GM12865 (cell line): ENCODE measurements around the gene RABAC1.

Experiments used
- DNase-seq: peaks from one replicate; pipeline ENCODE4 v3.0.0; 2010; ENCODE audit warnings: low read depth
- H3K4me3 ChIP-seq: 2 replicates; pipeline ENCODE4 v1.5.1; 2011; ENCODE audit warnings: mild to moderate bottlenecking, low read depth, low read length, control low read depth
- TF ChIP-seq, protein P1 (sequence below): IDR thresholded peaks from 2 replicates; pipeline ENCODE4 v1.5.1; 2011; ENCODE audit warnings: low read length, control low read depth, low read depth, inconsistent platforms; ENCODE audit not compliant: insufficient read depth; ENCODE audit errors: missing control alignments

The RABAC1 gene

DNA sequence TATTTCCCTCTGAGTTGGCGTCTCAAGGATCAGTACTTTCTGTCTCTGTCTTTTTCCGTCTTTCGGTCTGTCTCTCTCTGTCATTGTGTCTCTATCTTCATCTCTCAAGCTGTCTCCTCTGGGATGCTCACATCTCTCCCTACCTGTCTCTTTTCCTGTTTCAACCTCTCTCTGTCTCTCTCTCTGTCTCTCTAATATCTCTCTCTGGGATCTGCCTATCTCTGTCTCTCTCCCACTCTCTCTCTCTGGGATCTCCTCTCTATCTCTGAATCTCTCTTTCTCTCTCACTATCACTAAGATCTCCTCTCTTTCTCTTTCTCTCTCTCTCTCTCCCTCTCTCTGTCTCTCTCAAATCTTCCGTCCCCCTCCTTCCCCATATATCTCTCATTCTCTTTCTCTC, 30.9 kb upstream of the RABAC1 start:
- TF ChIP-seq, protein P1, sequence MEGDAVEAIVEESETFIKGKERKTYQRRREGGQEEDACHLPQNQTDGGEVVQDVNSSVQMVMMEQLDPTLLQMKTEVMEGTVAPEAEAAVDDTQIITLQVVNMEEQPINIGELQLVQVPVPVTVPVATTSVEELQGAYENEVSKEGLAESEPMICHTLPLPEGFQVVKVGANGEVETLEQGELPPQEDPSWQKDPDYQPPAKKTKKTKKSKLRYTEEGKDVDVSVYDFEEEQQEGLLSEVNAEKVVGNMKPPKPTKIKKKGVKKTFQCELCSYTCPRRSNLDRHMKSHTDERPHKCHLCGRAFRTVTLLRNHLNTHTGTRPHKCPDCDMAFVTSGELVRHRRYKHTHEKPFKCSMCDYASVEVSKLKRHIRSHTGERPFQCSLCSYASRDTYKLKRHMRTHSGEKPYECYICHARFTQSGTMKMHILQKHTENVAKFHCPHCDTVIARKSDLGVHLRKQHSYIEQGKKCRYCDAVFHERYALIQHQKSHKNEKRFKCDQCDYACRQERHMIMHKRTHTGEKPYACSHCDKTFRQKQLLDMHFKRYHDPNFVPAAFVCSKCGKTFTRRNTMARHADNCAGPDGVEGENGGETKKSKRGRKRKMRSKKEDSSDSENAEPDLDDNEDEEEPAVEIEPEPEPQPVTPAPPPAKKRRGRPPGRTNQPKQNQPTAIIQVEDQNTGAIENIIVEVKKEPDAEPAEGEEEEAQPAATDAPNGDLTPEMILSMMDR, result no peak
- no peak for DNase-seq
- no peak overlapping the region for H3K4me3 ChIP-seq

DNA sequence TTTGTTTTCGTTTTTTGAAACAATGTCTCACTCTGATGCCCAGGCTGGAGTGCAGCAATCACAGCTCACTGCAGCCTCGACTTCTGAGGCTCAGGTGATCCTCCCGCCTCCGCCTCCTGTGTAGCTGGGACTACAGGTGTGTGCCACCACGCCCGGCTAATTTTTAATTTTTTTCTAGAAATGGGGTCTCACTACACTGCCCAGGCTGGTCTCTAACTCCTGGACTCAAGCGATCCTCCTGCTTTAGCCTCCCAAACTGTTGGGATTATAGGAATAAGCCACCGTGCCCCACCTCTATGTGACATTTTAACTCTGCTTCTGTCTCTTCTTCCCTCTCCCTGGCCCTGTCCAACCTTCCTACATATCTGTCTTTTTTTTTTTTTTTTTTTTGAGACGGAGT, 29.8 kb upstream of the RABAC1 start:
- no peak overlapping the region for H3K4me3 ChIP-seq
- TF ChIP-seq, protein P1, result no peak
- no peak for DNase-seq

DNA sequence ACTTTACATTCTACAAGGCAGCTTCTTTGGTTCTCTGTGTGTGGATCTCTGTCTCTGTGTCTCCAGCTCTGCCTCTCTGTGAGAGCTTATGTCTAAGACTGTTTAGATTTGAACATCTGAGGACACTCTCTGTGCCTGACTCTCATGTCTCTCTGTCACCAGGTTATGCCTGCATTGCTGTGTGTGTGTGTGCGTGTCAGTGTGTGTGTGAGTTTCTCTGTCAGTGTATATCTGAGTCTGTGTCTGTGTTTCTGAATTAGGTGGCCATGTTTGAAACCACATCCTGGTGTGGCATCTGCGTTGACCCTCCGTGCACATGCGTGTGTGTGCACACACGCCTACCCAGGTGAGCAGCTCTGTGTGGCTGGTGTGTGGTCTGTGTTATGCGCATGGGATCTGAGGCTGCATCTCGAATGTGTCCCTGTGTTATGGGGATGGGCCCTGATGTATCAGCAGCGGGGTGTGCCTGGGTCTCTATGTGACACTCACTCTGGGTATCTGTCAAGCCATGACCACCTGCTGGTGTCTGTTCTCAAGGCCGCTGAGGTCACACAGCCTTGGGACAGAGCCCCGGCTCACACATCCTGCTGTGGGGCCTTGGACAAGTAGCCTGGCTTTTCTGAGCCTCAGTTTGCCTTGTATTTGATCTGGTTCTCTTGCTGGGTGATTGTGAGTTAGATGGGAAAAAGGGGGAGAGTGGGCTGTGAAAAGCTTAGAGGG, 28.2 kb upstream of the RABAC1 start:
- no peak for DNase-seq
- H3K4me3 ChIP-seq, result no peak overlapping the region
- TF ChIP-seq, protein P1, result no peak

DNA sequence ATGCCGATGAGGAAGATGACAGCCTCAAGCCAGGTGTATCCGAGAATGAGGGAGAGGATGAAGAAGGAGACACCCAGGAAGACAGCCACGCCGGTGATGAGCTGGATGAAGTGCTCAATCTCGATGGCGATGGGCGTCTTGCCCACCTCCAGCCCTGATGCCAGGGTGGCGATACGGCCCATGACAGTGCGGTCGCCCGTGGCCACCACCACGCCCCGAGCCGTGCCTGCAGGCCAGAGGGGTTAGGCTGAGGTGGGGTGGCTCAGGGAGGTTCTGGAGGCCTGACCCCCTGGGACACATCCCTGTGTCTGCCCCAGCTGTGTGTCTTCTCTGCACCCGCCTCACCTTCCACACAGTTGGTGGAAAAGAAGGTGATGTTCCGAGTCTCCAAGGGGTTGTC, 25.8 kb upstream of the RABAC1 start:
- TF ChIP-seq, protein P1, result no peak
- H3K4me3 ChIP-seq, result no peak overlapping the region
- no peak for DNase-seq

DNA sequence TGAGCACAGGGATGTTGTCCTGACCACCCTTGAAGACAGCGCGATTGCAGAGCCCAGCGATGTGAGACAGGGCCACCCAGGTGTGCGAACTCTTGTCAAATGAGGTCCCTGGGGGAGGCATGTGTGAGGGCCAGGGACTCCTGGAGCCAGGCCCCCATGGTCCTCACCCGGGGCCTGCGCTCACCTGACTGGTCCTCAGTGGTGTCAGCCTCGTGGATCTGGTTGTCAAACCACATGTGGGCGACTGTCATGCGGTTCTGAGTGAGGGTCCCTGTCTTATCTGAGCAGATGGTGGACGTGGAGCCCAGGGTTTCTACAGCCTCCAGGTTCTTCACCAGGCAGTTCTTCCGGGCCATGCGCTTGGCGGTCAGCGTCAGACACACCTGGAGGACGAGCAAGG, 22.6 kb upstream of the RABAC1 start:
- H3K4me3 ChIP-seq, result no peak overlapping the region
- TF ChIP-seq, protein P1, result no peak
- DNase-seq, result no peak

DNA sequence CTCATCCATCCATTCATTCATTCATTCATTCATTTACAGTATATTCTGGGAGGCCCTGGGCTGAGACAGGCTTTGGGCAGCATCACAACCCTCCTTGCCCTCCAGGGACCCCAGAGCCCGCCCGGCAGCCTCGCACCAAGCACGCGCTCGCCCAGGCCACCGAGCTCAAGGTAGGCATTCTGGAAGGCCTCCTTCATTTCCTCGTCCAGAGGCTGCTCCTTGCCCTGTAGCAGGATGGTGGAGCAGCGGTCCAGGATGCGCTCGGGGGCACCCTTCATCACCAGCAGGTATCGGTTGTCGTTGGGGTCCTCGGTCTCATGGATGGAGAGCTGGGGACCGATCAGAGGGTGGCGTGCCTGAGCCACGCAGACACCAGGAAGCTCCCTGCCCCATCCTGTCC, 19.3 kb upstream of the RABAC1 start:
- no peak for DNase-seq
- H3K4me3 ChIP-seq, result no peak overlapping the region
- TF ChIP-seq, protein P1, result no peak

DNA sequence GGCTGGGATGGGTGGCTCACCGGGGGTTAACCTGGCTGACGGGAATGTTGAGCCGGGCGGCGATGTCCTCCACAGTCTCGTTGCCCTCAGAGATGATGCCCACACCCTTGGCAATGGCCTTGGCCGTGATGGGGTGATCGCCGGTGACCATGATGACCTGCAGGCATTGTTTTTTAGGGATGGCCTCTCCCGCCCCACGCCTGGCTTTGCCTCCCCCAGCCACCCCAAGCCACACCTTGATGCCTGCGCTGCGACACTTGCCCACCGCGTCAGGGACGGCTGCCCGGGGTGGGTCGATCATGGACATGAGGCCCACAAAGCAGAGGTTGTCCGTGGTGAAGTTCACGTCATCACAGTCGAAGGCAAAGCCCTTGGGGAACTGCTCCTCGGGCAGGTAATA, 18.8 kb upstream of the RABAC1 start:
- TF ChIP-seq, protein P1, result no peak
- H3K4me3 ChIP-seq, result no peak overlapping the region
- no peak for DNase-seq
